Measurements from ENCODE around the gene HS3ST3B1.

The HS3ST3B1 gene

DNA sequence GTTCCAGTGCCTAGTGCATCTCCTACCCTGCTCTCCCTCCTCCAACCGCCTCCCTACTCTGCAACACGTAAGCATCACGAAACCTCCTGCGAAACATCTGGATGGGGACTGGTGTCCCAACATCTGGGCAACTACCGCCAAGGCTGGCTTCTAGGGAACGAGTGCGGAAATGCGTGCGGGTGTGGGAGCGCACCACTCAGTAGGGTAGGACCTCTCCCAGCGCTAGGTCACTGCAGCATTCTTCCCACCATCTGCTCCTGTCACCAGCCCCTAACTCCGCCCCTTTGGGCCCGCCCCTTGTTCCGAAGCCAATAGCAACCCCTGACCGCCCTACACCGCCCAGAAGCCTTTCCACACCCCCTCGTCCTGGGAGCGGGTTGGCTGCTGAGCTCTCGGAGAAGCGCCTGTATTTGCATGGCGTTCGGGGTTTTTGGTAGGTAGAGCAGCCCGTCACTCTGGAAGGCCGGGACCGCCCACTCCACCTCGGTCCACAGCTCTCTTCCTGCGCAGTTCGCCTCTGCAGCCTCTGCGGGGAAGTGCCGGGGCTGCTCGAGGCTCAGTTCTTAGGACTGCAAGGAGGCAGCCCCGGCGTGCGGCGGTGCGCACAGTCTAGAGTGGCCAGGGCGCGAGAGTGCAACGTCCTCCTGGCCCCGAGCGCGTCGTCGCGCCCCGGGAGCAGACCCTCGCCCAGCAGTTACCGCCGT is at the start of gene HS3ST3B1:
TSS of gene HS3ST3B1 (plus strand) at position 507 of the 704 bp plus-strand sequence. CDS start 438 bp downstream, outside the sequence.
- DNase-seq = peak; percentile 100

DNA sequence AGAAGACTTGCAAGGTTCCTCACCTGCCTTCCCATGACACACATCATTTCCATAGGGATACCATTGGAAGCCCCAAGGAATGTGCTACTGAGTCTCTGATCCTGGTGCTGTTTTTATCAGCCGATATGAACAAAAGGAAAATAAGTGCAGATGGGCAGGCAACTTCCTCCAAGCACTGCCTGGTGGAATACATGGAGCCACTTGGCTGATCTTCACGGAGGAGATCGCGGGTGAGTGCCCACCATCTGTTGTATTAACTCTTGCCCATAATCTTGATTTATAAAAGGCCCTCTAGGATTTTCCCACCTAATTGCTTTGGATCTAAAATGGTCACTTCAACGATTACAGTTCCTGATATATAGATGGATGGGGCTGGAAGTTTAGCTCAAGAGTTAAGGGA is 39.5 kb upstream of the HS3ST3B1 start:
- DNase-seq = no peak

DNA sequence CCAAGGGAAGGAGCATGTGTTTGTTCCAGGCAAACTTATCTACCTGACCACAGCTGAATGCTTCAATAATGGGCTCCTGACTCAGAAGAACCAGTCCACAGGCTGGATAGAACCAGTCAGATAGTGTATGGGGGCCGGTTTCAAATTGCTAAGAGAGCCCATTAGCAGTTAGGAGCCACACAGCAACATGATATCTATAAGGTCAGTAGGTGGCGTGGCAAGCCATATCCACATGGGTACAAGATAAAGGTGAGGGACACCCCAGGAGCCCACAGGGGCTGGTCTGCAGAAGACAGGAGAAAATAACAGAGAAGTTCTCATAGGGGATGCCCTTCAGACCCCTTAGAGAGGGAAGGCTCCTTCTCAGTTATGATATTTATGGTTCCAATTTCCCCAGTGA is 32.6 kb upstream of the HS3ST3B1 start:
- no peak for DNase-seq

DNA sequence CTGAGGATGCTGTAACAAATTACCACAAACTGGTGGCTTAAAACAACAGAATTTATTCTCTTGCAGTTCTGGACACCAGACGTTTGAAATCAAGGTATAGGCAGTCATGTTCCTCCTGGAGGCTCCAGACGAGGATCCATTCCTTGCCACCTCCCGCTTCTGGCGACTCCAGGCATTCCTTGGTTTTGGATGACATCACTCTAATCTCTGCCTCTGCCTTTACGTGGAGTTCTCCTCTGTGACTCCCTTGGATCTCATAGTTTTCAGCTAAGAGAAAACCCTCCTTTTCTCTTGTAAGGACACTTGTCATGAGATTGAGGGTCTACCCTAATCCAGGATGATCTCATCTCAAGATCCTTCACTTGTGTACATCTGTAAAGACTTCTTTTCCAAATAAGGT is 31.4 kb upstream of the HS3ST3B1 start:
- DNase-seq = no peak

- no peak for DNase-seq
Measured at GRCh38 chr17:14270508-14270907, 30.4 kb upstream of the HS3ST3B1 start.

DNA sequence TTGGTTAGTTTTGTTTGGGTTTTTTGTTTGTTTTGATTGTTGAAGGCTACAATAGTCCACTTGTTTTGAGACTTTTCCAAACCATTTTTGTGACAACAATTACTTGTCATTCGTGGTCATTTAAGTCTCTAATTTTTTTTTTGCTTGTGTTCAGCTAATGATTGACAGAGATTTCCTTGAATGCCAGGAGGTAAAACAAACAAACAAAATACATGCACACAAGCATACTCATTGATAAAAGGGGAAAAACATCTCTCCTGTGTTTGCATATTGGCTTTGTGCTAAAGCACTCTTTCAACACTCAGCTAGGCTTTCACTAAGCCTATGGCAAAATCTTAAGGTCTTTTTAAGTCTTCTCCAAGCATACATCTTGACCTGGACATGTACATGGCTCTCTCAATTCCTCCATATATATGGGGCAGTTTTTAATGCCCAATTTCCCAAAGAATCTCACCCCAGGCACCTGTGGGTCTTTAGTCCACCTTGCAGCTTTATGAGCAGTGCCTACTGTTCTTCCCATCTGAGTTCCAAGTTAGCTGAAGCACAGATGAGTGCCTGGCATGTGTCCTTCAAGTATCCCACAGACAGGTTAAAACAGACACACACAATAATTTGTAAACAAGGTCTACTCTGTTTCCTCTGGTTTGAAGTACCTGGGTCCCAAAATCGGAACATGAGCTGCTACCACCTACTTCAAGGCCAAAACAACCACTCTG is 24.2 kb upstream of the HS3ST3B1 start:
- DNase-seq = no peak

DNA sequence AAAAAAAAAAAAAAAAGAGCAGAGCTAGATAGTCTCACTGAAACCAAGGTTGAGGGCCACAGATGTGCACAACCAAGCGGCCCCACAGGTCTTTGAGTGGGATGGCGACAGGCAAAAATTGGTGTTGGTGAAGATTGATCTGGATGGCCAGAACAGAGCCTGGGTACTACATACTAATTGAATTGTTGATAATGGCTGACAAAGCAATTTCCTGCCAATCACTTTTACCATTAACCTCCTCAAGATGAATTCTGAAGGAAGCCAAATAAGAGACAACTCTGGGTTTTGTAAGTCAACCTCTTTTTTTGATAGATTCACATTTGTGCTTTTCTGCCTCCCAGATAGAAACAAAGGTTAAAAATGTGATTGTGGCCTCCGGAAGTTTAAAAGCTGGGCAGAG is 19.4 kb upstream of the HS3ST3B1 start:
- no peak for DNase-seq

DNA sequence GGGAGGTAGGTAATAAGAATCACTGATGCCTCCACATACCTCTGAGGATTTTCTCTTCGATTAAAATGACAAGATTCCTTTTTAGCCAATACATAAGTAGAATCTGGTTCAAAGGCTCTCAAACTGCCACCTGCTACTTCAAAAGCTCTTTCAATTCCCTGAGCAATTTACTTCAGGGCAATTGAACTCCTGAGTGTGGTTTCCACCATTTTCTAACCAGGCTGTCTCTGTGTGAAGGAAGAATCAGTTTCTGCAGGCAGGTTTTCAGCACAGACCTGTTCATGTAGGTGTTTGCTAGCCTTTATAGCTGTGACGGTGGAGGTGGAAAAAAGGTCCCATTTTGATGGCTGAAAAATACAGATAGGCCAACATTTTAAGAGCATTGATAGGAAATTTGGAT is 18.2 kb upstream of the HS3ST3B1 start:
- no peak for DNase-seq

DNA sequence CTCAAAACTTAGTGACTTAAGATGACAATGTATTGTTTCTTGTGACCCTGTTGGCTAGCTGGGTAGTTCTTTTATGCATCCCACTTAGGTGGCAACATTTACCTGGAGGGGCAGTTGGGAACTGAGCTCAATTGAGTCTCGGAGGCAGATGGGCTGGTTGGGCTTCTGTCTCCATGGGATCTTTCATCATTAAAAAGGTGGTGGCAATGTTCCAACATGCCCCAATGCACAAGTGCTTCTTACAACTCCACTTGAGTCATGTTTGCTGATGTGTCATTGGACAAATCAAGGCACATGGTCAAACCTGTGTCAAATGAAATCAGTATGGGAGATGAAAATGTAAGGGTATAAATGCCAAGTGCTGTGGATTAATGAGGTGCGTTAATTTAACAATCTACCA is 11.7 kb upstream of the HS3ST3B1 start:
- no peak for DNase-seq

DNA sequence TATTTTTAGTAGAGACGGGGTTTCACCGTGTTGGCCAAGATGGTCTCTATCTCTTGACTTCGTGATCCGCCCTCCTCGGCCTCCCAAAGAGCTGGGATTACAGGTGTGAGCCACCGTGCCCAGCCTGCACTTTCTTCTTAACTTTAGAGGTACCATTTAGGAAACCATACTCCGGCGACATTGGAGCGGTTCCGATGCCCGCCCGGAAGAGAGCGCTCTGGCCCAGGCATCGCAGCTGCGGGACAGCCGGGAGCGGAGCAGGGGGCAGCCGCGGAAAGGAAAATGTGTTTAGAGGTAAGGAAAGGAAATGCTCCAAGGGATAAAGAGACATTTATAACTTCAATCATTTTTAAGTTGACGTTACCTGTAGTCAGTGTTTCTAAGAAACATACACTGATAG is 6.0 kb upstream of the HS3ST3B1 start:
- DNase-seq = no peak

- DNase-seq = no peak
Measured at GRCh38 chr17:14295676-14296075, 5.2 kb upstream of the HS3ST3B1 start.

DNA sequence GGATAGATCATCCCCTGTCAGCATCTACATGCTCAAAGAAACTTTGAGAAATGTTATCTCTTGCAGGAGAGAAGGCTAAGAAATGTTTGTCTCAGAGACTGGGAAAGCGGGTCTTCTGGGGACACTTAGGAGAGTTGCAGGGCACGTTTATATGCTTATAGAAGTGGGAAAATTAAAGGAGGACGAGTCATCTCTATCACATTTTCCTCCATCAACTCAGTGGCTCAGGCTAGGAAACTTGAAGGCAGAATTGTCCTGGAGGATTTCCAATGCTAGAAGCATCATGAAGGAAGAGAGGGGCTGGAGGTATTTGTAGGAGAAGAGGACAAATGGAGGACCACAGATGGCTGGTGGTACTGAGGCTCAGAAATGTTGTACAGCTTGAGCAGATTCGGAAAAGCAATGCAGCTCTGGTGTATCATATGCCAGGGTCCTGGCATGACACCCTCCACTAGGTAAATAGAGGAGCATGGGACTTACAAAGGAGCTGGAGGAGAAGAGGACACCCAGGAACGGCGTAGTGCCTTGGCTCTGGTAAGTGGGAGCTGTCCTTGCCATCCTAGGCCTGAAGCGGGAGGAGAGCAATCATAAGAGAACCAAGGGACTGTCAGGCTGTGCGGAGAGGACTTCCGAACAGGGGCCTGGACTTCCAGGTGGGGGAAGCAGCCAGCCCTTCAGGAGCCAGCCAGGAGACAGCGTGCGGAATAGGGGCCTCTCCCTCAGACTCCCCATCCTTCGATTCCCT is 4.5 kb upstream of the HS3ST3B1 start:
- DNase-seq = no peak

GRCh38 chr17:14297161-14297851 is 3.6 kb upstream of the HS3ST3B1 start:
- DNase-seq = no peak

DNA sequence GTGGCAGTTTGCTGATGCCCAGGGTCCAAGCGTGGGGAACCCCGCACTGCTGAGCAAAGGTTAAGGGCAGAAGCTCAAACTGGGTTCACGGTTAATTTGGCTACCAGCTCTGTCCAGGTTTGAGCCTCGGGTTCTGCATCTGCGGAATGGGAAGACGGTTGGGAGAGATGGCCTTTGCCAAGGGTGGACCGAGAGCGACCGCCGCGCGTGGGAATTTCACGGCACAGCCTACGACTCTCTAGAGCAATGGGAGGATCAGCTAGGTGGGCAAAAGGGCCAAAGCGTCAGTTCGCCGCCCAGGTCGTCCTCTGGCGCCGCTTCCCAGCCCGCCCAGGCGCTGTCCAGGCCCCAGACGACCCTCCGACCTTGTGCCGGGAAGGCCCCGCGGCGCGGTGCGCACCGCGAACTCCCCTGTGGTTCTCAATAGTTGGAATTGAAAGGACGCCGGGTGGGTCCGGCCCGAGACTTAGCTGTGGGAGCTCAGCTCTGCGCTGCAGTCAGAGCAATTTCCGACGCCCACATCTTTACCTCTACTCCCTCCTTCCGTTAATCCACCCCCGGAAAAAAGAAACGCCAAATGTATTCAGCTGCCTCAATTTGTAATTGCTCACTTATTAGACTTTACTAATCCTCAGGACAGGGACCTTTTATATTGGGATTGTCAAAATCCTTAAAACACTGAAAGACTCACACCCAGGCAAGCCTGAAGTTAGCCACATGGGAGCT is 2.5 kb upstream of the HS3ST3B1 start:
- no peak for DNase-seq

DNA sequence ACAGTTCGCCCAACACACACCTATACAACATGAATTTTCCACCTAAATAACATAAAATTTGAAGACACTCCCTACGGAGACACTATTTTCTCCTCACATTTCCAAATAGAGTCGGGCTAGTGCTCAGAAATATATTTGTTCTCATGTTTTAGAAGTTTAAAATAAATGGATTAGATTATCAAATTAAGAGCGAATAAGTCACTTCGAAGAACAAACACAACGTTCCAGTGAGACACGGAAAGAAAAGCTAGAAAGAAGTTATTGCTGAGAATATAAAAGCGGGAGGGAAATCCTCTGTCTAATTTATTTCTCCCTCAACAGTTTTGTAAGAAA is 2.0 kb upstream of the HS3ST3B1 start:
- no peak for DNase-seq

GRCh38 chr17:14299280-14300141 is 1.4 kb upstream of the HS3ST3B1 start:
- DNase-seq = no peak

GRCh38 chr17:14301279-14302090 is 604 bp downstream of the HS3ST3B1 start:
- DNase-seq = no peak

DNA sequence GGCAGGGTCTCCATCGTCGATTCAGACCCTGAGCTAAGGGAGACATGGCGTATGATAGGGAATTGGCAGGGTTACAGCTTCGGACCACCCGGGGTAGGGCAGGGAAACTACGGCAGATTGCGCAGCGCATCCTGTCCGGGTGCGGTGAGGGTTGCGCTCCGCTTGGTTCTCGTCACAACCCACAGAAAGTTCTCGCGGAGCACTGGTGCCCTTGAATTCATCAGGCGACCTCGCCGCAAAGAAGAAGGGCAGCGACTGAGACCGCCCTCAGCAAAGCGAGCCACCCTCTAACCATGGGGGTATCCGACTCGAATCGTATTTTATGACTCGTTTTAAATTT is 1.2 kb downstream of the HS3ST3B1 start:
- peak; percentile 65 for DNase-seq

- DNase-seq = peak; percentile 85
Measured at GRCh38 chr17:14302431-14303099, 1.7 kb downstream of the HS3ST3B1 start.
